Measurements from ENCODE around the gene L1CAM.
"Not testable (repeated sequence)": the region's sequence is repeated elsewhere in the genome, so short reads cannot be mapped to it uniquely, and the experiment has no call there.

The L1CAM gene

GRCh38 chrX:153825042-153825441, 60.9 kb downstream of the L1CAM start:
- DNase-seq, result no peak

- no peak for DNase-seq
Measured at GRCh38 chrX:153824348-153824747, 61.6 kb downstream of the L1CAM start.

GRCh38 chrX:153821066-153821465, 64.9 kb downstream of the L1CAM start:
- no peak for DNase-seq

GRCh38 chrX:153820601-153821000, 65.4 kb downstream of the L1CAM start:
- DNase-seq, result no peak

GRCh38 chrX:153819384-153820040, 66.5 kb downstream of the L1CAM start:
- DNase-seq, result no peak

- DNase-seq, result no peak
Measured at GRCh38 chrX:153818571-153819383, 67.2 kb downstream of the L1CAM start.

- DNase-seq, result not testable (repeated sequence)
Measured at GRCh38 chrX:153818064-153818463, 67.9 kb downstream of the L1CAM start.

- no peak for DNase-seq
Measured at GRCh38 chrX:153816831-153817690, 68.9 kb downstream of the L1CAM start.

- DNase-seq, result no peak
Measured at GRCh38 chrX:153814591-153815315, 71.2 kb downstream of the L1CAM start.

GRCh38 chrX:153813161-153813560, 72.8 kb downstream of the L1CAM start:
- no peak for DNase-seq

- DNase-seq, result no peak
Measured at GRCh38 chrX:153812220-153812619, 73.8 kb downstream of the L1CAM start.
